WI38 (cell line): Measurements from ENCODE around the gene POSTN.
"Not testable (repeated sequence)": the region's sequence is repeated elsewhere in the genome, so short reads cannot be mapped to it uniquely, and the experiment has no call there.

ENCODE experiments used
- H3K4me3 ChIP-seq: 2 replicates; pipeline ENCODE4 v1.5.1; 2011; ENCODE audit warnings: low read depth, mild to moderate bottlenecking, control low read depth, low read length
- CTCF ChIP-seq: IDR thresholded peaks from 2 replicates; pipeline ENCODE4 v1.5.1; 2012; ENCODE audit warnings: low read depth, mild to moderate bottlenecking, control low read depth, low read length

POSTN gene

GRCh38 chr13:37597477-37598025 is 1.0 kb downstream of the POSTN start:
- TF ChIP-seq CTCF: no peak

GRCh38 chr13:37596805-37597204 is 1.8 kb downstream of the POSTN start:
- no peak for TF ChIP-seq CTCF
- H3K4me3 ChIP-seq: no peak overlapping the region; the same call in 1 of the 2 replicates

More at GRCh38 chr13:37597477-37598025, 1.0 kb downstream of the POSTN start:
- peak overlapping the region; percentile 0; the same call in 1 of the 2 replicates for H3K4me3 ChIP-seq

- no peak for TF ChIP-seq CTCF
- no peak overlapping the region for H3K4me3 ChIP-seq
These were observed 3.4 kb downstream of the POSTN start for GRCh38 chr13:37595162-37595561.

- no peak overlapping the region for H3K4me3 ChIP-seq
- TF ChIP-seq CTCF: no peak
These were observed 4.0 kb downstream of the POSTN start for GRCh38 chr13:37594550-37594949.

- H3K4me3 ChIP-seq: not testable (repeated sequence)
These were observed 9.2 kb downstream of the POSTN start for GRCh38 chr13:37589381-37589780.

GRCh38 chr13:37587236-37587635 is 11.3 kb downstream of the POSTN start:
- H3K4me3 ChIP-seq: no peak overlapping the region
- TF ChIP-seq CTCF: no peak

GRCh38 chr13:37586164-37586563 is 12.4 kb downstream of the POSTN start:
- TF ChIP-seq CTCF: no peak
- H3K4me3 ChIP-seq: no peak overlapping the region

- no peak overlapping the region for H3K4me3 ChIP-seq
- no peak for TF ChIP-seq CTCF
These were observed 13.0 kb downstream of the POSTN start for GRCh38 chr13:37585541-37585940.
